HG02642 (cell line): Measurements from ENCODE around the gene HOOK2.
"Not testable (repeated sequence)": the region's sequence is repeated elsewhere in the genome, so short reads cannot be mapped to it uniquely, and the experiment has no call there.

Source experiments
- ATAC-seq: cut with Tn5 transposase; IDR thresholded peaks from one replicate; pipeline ENCODE4 v1.9.1; 2021; ENCODE audit warnings: mild to moderate bottlenecking; ENCODE audit not compliant: unreplicated experiment, poor library complexity

The HOOK2 gene

DNA sequence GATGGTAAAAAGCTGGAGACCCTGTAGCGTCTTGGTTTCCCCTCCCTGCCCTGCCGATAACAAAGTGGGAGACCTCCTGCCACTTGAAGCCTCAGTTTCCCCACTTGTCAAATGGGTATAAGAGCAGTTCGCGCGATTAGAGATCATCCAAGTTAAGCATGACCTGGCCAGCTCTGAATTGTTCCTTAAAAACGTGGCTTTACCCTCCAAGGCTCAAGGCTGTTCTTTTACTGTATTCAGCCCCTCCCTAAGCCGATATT, 52.0 kb downstream of the HOOK2 start:
- no peak for ATAC-seq

DNA sequence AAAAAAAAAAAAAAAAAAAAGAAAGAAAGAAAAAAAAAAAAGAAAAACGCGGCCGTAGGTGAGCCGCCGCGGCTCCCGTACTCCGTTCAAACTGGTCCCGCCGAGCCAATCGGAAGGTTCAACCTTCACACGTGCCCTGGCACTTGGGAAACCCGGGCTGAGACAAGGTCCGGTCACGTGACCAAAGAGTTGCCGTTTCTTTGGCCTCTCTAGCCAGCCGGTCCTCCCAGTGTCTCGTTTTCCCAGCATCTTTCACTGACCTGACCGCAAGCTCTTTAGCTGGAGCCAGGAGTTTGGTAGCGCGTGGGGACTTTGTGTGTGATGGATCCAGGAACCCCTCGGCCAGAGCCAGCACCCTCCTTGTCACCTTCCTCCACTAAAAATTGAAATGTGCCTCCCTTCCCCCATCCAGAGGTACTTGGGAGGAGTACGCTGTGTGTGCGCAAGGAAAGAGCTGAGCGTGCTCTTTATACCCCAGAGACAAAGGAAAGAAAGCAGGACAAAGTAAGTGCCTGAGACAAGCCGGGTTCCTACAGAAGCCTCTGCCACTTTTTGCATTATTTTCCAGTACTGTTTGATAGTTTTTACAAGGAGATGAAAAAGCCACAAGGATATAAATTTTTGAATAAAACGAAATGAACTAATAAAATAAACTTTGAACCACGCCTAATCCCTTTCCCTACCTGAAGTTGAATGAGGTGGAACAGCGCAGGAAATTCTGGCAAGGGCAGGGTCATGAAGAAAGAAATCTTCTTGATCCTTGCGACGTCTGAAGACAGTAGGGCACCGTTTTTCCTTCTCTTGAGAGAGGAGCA, 52.6 kb downstream of the HOOK2 start:
- peak; percentile 83 for ATAC-seq

DNA sequence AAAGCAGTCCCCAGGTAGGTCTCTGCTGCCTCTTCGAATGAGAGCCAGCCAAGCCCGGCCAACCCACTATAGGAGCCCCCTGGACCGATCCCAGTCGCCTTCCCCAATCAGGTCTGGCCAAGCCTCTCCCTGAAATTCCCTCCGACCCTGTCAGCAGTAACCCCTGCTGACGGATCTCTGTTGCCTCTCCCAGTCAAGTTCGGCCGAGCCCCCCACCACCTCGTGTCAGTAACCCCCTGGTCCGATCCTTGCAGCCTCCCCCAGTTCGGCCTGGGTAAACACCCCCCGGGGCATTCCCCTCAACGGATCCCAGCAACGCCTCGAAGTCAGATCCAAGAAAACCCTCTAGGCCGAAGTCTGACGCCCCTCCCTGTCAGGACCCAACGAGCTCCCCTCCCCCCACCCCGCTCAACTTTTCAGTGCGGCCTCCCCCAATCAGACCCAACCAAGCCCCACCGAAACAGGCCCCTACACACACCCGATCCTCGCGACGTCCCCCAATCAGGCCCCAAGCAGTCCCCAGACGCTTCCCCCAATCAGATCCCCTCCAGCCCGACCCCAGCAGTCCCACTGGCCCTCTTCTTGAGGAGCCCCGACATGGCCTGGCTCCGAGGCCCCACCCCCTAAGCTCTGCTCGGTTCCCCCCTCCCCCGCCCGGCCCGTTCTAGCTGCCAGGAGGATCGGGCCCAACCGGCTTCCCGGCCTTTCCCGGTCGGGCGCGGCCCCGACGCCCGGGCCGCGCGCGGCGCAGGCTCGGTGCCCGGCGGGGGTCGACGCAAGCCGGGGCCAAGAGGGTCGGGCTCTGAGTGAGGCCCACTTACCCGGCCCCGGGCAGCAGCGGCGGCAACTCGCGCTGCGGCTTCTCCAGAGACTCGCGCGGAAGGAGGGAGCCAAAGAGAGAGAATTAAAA, 53.4 kb downstream of the HOOK2 start:
- peak; percentile 20 for ATAC-seq

DNA sequence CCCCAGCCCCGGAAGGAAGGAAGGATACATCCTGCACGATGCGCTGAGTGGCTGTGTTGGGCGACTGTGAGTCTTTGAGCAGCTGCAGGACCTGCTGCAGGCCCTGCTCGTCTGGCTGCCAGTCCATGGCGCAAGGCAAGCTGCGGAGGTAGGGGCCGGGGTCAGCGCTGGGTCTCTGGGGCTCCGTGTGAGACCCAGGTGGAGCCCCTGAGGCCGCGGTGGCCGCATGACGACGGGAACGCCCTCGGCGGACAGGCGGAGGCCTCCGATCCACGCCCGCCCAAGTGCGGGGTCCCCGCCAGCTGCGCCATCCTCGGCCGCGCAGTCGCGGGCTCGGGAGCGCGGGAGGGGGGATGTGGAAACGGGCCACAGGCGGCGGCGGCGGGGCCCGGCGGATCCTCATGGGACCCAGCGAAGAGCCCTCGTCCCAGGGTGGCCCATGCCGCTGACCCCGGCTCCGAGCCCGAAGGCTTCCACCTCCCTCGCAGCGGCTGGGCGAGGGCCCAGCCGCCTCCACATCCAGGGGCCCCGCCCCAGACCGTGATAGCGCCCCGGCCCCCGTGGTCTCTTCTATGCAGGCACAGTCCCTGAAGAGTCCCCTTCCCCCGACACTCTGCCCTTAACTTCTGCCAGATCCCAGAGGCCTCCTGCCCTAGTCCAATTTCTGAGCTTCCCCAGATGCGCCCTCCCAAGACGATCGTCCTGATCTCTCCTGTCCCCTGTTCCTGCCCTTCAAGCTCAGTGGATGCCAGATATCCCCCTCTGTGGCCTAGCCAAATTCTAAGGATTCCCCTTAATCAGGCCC, 54.3 kb downstream of the HOOK2 start:
- ATAC-seq: no peak

DNA sequence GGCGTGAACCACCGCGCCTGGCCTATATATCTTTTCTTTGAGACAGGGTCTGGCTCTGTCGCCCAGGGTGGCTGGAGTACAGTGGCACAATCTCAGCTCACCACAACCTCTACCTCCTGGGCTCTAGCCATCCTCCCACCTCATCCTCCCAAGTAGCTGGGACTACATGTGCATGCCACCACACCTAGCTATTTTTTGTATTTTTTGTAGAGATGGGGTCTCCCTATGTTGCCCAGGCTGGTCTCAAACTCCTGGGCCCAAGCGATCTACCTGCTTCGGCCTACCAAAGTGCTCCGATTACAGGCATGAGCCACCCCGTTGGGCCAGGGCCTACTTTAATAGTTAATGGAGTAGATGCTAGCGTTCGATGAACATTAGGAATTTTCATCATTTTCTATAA, 55.1 kb downstream of the HOOK2 start:
- no peak for ATAC-seq

DNA sequence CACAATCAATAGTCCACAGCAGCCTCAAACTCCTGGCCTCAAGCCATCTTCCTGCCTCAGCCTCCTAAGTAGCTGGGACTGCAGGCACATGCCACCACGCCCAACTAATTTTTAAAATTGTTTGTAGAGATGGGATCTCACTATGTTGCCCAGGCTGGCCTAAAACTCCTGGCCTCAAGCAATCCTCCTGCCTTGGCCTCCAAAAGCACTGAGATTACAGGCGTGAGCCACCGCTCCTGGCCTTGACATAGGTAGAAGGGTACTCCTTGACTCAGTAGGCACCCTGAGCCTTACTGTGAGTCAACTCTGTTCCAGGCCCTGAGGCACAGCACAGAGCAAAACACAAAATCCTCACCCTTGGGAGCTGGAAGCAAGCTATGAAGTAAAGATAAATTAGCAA, 59.4 kb downstream of the HOOK2 start:
- ATAC-seq: no peak

DNA sequence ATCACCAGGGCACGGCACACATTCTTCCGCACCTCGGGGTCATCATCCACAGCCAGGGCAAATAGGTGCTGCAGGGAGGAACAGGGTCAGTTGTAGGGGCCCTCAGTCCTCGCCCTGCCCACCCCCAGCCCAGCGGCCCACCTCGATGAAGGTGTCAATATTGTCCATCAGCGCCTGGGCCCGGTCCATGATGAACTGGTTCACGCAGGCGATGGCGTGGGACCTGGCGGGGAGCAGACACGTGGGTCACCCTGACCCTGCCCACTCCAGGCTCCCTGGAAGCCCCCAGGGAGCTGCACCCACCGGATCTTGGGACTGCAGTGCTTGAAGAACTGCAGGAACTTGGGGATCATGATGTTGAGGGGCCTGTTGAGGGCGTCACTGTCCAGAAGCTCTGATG, 60.2 kb downstream of the HOOK2 start:
- ATAC-seq: no peak

DNA sequence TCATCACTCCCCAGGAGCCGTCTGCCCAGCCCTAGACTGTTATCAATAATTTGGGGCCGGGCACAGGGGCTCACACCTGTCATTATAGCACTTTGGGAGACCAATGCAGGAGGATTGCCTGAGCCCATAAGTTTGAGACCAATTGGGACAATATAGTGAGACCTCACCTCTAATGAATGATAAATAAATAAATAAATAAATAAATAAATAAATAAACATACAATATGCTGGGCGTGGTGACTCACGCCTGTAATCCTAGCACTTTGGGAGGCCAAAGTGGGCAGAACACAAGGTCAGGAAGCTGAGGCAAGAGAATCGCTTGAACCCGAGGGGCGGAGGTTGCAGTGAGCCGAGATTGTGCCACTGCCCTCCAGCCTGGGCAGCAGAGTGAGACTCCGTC, 62.0 kb downstream of the HOOK2 start:
- not testable (repeated sequence) for ATAC-seq
